DMS53 treated with DMSO at 0.1 percent for 48 hours (cell line): ENCODE results near the gene CLEC4C.

Experiments used
- DNase-seq: peaks from one replicate; lab custom pipeline; 2025; ENCODE audit not compliant: unreplicated experiment; lab: John Stamatoyannopoulos, UW

Gene CLEC4C

DNA sequence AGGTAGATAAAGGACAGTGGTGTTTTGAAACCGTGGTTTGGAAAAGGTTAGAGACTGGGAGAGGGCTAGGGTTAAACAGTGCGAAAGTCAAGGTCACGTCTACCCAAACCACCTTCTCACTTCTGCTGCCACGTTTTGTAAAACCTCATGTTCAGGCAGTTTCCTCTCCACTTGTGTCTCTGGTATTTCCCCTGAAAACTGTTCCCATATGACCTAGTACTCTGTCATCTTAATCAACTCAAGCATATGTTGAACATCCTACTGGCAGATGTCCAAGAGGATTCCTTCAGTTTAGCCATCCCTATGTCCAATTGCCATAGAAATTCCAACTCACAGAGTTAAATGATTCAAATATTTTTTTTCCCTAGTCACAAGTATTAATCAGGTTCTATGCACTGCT lies 17.4 kb downstream of the CLEC4C start:
- no peak for DNase-seq

DNA sequence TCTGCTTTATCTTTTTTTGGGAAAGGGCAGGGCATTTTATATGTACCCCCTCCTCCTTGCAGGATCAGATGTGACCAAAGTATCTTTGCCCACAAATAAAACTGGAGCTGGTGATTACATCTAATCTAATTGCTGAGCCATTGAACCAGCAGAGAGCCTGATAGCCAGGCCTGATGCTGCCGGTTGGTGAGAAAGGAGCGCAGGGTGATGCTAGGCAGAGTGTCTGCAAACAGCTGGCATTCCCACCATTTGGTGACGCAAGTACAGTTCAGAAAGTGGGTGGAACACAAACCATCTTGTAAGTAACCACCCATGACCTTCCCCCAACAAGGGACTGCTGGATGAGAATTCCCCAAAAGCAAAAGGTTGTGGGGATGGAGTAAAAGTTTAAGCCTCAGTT lies 23.2 kb downstream of the CLEC4C start:
- no peak for DNase-seq

DNA sequence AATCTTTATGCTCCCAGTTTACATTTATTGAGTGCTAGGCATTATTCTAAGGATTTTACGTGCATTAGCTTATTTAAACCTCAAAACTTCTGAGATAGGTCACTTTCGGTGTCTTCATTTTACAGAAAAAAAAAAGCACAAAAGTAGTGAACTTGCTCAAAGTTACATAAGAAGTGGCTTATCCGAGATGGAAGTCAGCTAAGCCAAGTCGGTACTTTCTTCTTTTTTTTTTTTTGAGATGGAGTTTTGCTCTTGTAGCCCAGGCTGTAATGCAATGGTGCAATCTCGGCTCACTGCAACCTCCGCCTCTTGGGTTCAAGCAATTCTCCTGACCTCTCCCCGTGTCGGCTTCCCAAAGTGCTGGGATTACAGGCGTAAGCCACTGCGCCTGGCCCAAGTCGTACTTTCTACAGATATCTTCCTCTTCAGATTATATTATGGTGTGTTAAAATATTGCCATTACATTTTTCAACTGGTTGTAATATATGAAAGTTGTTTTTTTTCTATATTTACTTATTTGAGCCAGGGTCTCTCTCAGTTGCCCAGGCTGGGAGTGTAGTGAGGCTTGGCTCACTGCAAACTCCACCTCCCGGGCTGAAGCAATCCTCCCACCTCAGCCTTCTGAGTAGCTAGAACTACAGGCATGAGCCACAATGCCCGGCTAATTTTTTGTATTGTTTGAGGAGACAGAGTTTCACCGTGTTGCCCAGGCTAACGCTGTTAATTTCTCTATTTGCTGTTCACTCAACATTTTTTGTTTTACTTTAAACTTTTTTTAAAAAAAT lies 27.0 kb downstream of the CLEC4C start:
- DNase-seq, result no peak

GRCh38 chr12:7716381-7716780 lies 30.8 kb downstream of the CLEC4C start:
- DNase-seq, result peak; percentile 6

DNA sequence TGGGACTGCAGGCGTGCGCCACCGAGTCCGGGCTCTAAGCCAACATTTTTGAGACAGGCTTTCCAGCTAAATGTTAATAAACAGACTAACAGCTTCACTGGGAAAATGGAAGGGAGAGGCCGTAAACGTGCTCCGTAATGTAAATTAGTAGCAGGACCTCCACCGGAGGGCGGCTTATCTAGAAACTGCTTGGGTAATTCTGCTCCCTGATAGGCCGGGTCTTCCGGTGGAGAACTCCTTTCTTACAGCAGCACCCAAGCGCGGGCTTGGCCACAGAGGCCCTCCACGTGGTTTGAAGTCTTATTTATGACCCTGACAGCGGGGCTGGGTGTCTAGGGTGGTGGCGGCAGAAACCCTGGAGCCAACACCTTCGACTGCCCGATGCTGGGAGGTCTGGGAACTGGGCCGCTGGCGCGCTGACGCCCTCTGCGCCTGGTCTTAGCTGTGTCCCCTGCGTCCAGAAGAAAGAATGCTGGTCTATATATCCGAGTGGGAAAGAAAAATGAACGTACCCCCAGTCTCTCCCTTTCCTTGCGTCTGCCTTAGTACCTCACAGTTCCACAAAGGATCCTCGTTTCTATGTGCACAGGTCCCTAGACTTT lies 34.2 kb downstream of the CLEC4C start:
- no peak for DNase-seq

GRCh38 chr12:7711133-7711532 lies 36.0 kb downstream of the CLEC4C start, which contains the start of gene DPPA3:
TSS of gene DPPA3 (plus strand) at chr12:7711433. CDS start at chr12:7711571, 138 bp downstream.
- DNase-seq, result no peak

DNA sequence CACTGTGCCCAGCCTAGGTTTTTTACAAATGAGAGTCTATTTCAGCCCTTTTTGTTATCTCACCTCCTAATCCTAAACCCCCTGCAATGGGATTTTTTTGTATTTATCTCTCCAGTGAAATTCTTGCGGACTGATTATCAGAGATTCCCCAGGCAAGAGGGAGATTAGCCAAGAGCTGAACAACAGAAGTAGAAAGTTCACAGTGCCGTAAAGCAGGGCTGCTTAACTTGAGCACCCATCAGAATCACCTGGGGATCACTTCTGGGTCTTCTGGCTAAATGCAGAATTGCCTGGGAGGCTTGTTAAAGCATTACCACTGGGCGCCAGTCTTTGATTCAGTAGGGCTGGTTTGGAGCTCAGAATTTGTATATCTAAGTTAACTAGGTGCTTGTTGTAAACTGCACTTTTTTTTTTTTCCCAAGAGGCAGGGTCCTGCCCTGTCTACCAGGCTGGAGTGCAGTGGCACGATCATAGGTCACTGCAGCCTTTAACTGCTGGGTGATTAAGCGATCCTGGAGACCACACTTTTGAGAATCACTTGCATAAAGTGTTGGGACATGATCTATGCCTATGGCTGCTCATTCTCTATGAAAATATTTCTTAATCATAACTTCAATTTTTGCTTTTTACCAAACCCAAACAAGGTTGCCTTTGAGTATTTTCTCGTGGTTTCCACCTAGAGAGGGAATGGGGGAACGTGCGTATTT lies 37.1 kb downstream of the CLEC4C start:
- no peak for DNase-seq

DNA sequence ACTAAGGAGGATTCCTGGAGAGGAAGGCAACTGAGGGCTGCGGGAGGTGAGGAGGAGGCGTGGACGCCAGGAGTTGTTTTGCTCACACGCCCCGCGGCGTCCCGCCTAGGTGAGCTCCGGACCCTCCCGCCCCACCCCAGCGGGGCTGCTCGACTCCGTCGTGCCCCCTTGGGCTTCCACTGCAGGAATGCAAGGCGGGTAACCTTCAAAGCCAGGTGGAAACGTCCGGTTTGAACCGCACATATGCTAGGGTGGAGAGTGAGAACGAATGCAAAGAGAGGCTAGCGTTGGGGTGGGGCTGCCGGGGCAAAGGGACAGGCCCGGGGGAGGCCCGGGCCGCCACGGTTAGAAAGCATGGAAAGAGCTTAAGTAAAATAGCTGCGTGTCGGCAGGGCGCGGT lies 41.3 kb downstream of the CLEC4C start:
- DNase-seq, result no peak

- DNase-seq, result no peak
Observed at GRCh38 chr12:7695566-7696197, 51.5 kb downstream of the CLEC4C start, which contains the start of gene GDF3. TSS of gene GDF3 (minus strand) at chr12:7695775. CDS start at chr12:7695728, 47 bp downstream.

DNA sequence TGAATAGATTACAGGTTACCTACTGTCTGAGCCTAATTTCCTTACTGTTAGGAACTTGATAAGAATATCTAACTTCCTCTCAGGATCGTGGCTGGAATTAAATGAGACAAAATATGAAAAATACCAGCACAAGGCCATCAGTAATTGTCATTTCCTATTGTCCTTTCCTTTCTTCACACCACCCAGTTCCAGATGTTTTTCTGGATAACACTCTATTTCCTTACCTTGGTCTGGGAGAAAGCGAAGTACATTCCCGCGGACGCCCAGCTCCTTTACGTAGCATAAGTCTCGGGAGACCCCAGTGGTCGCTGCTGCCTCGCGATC lies 52.0 kb downstream of the CLEC4C start:
- no peak for DNase-seq

DNA sequence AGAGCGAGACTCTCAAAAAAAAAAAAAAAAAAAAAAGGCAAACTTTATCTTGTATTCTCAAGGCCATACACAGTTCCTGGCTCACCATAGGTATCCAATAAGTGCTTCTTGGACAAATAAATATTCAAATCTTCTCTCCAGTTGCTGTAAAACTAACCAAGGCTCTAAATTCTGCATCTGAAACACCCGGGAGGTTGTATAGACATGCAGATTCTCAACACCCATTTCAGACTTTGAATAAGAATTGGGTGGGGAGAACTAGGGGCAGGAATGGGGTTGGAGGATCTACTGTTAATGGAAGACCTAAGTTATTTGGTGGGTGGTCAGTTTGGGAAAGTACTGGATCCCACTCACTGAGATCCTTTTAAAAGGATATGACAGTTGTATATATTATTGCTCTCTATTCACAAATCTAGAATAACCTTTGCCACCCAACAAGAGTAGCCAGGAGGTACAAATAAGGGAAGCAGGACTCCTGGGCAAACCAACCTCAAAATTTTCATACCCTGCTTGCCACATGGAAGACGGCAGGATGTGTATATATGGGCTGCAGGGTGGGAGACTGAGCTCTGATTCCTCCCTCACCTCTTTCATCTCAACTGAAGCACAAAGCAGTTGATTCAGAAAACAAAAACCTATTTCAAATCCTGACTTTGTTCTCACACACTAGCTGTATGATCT lies 52.5 kb downstream of the CLEC4C start:
- DNase-seq, result no peak

GRCh38 chr12:7693793-7694192 lies 53.4 kb downstream of the CLEC4C start:
- DNase-seq, result no peak

DNA sequence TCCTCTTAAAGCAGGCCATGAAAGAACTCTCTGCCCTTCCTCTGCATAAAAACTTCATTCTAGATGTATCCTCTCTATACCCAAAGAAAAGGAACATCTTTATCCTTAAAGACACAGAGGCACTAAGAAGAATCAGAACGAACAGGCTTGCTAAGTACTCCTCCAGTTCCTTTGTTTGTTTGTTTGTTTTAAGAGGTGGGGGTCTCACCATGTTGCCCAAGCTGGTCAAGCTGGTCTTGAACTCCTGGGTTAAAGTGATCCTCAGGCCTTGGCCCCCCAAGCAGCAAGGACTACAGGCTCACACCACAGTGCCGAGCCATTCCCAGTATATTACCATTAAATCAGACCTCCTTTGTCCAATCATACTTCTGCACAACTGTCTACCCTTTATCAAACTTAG lies 65.6 kb downstream of the CLEC4C start:
- DNase-seq, result no peak
